HG03457 (cell line): ENCODE data around the gene CCR5AS.
"Not testable (repeated sequence)": the region's sequence is repeated elsewhere in the genome, so short reads cannot be mapped to it uniquely, and the experiment has no call there.

Experiments
- ATAC-seq: cut with Tn5 transposase; IDR thresholded peaks from one replicate; pipeline ENCODE4 v1.9.1; 2021; ENCODE audit warnings: moderate number of reproducible peaks; ENCODE audit not compliant: unreplicated experiment

Gene CCR5AS

DNA sequence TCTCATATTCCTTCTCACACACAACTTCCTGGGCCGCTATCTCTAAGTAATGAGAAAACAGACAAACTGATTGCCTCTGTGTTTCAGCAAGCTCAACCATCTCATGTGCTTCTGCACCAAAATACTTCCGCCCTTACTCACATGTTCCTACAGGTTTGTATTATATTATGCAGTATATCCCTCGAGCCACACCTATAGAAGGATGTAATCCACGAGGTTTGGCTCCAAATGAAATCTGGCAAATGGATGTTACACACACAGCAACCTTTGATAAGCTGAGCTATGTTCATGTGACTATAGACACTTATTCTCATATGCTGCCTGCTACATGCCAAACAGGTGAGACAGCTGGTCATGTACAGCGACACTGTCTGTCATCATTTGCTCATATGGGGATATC is 22.8 kb upstream of the CCR5AS start:
- ATAC-seq, result no peak

DNA sequence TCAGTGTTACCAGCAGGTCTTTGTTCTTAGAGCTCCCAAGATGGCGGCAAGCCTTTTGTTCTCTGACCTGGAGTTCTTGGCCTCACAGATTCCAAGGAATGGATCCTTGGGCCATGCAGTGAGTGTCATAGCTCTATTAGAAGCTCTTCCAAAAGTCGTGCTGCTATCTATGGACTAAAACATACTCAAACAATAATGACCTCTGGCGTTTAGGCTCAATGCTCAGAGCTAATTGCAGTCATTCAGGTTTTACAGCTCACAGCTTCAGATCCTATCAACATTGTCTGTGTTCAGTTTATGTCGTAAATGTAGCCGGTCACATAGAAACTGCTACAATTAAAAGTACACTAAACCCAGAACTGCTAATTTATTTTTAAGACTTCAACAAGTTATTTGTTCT is 22.4 kb upstream of the CCR5AS start:
- no peak for ATAC-seq

DNA sequence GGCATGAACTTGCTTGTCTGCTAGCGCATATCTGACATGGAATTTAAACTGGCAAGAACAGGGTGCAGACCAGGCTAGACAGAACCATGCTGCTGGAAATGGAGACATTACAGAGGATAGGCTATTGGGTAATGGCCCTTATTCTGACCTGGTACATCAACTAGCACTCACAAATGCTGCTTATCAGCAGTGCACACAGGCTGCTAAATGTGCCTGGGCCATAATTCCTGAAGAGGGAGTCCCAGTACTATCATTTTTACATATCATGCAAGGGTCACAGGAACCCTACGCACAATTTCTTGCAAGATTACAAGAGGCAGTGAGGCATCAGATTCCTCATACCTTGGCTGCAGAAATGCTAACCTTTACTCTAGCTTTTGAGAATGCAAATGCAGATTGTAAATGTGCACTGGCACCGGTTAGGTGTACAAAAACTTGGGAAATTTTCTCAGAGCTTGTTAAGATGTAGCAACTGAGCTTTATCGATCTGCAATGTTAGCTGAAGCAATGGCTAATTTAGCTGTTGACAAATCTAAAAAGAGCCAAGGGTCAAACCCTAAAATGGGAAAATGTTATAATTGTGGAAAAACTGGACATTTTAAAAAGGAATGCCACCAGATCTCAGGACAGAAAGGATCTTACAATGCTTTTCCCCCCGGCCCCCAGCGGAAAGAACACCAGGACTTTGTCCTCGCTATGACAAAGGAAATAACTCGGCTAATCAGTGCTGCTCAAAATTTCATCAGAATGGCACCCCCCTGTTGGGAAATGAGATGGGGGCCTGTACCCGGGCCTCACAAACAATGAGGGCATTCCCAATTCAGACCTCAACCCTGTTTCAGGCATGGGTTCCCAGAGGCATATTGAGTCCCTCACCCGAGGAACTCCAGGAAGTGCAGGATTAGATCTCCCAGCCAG is 21.3 kb upstream of the CCR5AS start:
- no peak for ATAC-seq

DNA sequence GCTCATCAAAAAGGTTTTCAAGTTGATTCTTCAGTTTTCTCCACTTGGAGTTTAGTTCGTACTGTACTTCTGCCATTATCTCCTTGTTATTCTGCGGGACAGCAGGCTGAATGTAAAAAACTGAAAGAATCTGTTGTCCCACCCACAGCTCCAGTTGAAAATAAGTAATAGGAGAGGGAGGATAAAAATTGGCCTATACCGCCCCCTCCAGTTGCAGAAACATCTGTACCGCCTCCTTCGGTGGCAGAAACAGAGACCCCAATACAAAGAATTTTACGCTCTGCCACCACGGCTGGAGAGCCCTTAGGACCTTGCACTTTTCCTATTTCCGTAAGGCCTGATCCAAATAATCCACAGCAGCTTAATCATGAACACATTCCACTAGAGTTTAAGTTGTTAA is 20.5 kb upstream of the CCR5AS start:
- not testable (repeated sequence) for ATAC-seq

DNA sequence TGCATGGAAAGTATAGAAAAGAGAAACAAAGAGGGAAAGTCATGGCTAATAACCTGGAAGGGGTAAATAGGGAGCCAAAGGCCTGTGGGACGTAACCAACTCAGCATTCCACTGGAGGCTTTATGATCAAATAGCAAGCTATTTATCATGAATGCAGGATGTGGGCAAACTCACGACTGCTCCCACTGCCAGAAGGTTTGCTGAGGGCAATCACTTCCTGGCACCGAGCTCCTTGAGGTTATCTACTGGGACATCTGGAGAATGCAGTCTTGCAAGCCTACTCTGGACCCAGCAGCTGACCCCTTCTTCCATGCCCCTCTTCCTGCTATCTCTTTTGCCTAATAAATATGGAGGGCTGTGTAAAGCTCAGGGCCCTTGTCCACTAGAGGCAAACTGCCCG is 19.6 kb upstream of the CCR5AS start:
- not testable (repeated sequence) for ATAC-seq

DNA sequence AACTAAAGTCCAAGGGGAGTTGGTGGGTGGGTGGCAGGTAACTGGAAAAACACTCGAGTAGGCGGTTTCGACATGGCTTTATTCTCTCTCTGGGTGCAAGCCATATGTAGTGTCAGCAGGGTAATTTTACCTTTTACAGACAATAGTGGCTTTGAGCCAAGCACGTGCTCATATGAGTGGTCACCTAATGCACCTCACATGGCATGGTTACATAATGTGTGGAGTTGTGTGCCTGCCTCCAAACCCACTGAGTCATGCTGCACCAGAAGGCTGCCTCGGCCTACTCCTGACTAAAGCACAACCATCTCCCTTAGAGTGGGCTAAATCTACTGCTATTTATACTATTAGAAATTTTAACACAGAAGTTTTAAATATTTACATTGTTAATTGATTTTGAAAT is 16.7 kb upstream of the CCR5AS start:
- no peak for ATAC-seq

DNA sequence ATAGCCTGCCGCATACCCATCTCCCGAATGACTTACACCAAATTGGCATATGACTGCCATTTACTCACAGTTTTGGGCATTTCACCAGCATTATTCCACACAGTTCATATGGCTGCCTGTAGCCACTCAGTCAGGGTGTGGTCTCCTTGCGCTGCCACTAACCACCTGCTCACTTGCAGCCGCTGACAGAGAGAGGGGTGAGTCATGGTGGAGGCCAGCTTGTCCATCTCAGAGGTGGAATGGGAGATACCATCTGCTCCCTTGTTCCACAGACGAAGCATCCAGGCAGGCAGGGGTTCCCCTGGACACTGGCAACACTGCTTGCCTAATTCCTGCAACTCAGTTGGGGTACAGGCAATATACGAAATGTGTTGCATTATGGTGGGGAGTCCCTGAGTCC is 15.8 kb upstream of the CCR5AS start:
- ATAC-seq, result no peak

DNA sequence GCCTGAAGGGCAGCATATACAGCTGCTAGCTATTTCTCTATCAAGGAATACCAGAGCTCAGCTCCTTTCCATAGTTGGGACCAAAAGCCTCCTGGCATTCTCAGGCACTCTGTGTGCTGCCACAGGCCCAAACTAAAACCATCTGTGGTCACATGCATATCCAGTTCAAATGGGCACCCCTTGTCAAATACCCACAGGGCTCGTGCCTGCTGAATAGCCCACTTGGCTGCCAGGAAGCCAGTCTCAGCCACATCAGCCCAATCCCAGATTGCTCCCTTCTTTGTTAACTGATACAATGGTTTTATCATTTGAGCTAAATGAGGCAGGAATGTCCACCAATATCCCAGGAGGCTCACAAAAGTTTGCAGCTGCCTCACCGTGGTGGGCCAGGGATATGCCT is 14.1 kb upstream of the CCR5AS start:
- ATAC-seq, result no peak

DNA sequence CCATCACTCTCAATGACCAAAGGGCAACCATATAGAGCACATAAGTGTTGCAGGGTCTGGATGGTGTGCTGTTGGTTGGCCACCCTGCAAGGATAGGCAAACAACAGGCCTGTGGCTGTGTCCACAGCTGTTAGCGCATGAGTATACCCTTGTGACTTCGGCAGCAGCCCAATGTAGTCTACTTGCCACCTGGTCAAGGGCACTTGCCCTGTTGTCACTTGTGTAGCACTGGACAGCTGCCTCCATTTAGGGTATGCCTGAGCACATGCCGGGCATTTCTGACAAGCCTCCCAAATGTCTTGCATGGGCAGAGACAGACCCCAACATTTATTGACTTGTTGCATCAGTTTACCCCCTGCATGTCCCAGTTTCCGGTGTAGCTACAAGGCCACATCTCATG is 12.9 kb upstream of the CCR5AS start:
- ATAC-seq, result no peak

DNA sequence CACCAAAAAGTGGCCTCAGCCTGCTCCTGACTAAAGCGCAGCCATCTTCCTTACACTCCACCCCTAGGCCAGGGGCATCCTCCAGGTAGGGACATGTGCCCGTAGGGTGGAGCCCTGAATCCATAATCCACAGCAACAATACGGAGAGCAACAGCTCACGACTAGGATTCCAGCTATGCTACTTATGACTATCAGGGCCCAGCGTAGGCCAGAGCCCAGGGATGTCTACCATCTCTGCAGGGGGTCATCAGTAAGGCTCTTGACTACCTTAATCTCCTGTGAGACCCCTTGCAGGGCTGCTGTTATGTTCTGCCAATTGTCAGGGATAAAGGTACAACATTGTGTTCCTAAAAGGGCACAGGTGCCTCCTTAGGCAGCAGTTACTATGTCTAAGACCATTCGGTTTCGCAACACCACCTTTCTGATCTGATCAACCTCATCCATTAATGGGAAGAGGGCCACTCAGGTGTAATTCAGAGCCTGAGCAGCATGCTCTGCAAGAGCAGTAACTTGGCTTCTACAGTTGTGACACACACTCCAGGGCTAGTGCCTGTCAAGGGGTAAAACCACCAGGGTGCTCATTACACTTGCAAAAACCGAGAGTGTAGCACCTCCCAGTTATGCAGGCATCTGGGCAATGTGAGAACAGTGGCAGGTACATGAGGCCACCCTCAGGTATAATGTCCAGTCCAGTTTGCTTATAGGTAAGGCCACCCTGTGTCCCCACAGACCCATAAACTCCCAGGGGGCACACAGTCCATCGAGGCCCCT is 11.2 kb upstream of the CCR5AS start:
- ATAC-seq, result no peak

DNA sequence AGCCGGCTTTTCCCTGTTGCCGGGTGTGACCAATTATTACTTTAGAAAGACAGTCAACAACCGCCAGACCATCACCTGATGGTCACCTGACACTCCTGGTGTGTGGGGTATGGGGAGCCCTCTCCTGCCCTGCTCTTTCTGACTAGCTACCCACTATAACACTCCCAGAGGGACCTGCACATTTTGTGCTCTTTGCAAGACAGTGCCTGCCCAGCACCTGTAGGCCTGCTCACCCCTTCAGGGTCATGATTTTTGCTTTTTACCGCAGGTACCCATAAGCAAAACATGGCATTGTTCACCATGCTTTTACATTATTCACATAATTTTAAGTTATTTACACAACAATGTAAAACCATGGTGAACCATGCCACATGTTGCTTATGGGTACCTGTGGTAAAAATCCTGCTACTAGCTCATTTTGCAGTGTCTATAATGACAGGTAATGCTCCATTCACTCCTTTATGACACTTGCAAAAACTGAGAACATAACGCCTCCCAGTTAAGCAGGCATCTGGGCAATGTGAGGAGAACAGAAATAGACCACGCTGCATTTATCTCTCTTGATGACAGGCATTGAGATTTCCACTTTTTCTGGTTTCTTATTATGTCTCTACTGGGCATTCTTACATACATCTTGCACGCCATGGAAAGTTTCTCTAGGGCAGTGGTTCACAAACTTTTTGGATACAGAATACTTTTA is 10.1 kb upstream of the CCR5AS start:
- ATAC-seq, result no peak

DNA sequence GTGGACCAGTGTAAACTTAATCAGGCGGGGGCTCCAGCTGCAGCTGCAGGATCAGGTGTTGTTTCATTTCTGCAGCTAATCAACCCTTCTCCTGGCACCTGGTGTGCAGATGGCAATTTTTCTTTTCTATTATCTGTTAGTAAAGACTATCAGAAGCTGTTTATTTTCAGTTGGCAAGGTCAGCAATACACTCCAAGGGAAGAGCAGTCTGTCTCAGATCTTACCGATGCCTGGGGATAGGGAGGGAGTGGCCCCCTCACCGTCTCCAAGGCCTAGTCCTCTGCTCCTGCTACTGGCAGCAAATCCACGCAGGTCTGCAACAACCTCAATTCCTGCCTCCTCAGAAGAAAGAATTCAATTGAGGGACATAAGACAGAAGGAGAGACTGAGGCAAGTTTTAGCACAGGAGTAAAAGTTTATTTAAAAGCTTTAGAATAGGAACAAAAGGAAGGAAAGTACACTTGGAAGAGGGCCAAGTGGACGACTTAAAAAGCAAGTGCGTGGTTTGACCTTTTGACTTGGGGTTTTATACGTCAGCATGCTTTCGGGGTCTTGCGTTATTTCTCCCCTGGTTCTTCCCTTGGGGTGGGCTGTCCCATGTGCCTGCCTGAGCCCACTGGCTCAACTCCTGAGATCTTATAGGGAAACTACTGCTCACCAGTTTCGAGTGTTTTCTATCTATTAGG is 9.4 kb upstream of the CCR5AS start:
- ATAC-seq, result no peak

DNA sequence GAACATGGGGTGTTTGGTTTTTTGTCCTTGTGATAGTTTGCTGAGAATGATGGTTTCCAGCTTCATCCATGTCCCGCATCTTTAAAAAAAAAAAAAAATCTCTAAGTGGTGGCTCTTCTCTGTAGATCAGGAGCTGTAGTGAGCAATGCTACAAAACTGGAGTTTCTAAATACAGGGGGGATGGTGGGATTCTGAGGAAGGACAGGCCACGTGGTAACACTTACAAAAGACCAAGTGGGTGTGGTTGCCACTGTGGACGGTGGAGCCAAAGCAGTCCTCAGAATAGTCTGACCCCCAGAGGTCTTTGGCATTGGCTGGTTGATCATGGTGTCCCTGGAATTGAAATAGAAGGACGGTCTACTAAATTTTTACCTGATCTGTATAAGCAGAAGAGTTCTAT is 7.9 kb upstream of the CCR5AS start:
- ATAC-seq, result no peak

DNA sequence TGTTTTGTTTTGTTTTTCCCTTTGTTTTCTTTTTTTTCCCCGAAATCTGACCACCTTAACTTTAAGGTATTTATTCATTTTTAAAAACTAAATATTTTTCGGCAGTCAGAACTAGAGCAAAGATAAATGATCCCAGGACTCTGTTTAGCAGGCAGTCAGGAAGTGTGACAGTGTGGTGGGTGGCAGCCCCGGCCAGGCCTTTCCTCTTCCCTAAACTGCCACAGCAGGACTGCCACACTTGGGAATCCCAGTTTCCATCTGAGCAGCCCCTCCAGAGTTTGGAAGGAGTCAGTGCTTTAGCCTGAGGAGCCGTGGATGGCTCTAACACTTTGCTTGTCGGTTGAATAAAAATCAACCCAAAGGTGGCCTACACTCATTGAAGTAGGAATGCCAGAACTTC is 7.1 kb upstream of the CCR5AS start:
- no peak for ATAC-seq

DNA sequence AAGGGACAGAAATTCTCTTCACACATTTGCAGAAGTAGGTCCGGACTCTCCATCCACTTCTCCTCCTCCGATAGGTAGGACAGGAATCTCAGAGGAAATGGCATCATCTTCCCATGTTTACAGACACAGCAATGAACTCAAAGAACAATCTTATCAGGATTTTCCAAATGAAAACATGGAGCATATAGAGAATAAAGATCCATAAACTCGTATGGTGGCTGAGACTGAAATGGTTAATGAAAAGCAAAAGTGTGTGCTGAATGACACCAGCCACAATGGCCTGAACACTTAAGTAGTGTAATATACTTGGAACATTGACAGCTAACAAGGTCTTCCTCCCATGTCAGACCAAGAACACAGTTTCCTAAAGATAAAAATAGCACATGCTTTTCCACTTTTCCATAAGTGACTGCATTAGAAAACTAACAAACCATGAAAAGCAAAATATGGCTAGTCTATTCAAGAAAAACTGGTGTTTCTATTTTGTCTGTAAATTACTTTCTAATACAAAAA is 6.0 kb upstream of the CCR5AS start:
- no peak for ATAC-seq

DNA sequence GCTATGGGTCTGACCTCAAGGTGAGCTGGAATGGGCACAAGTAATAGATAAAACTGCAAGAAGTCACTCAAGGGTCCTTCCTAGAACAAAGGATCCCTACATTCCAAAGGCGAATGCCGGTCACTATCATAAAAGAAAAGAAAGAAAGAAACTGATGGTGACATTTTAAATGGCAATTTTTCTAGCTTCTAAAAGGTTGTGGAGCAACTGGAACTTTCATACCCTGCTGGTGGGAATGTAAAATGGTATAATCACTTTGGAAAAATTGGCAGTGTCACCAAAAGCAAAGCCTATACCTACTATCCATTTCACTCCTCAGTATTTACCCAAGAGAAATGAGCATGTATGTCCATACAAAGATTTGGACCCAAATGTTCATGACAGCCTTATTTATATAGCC is 4.4 kb upstream of the CCR5AS start:
- ATAC-seq, result no peak

DNA sequence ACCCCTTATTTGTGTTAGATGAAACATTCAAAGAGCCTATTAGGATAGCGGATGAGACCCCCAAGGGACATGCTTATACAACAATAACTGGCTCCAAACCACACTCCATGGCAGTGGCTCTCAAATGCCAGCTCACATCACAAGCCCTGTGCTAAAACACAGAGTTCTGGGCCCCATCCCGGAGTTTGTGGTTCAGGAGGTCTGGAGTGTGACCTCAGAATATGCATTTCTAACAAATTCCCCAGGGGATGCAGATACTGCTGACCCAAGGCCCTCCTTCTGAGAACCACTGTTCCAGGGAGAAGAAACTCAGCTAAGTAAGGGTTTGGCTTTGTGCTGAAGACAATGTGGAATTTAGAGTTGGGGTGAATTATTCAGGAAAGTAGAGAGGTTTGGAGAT is 3.8 kb upstream of the CCR5AS start:
- ATAC-seq, result no peak

DNA sequence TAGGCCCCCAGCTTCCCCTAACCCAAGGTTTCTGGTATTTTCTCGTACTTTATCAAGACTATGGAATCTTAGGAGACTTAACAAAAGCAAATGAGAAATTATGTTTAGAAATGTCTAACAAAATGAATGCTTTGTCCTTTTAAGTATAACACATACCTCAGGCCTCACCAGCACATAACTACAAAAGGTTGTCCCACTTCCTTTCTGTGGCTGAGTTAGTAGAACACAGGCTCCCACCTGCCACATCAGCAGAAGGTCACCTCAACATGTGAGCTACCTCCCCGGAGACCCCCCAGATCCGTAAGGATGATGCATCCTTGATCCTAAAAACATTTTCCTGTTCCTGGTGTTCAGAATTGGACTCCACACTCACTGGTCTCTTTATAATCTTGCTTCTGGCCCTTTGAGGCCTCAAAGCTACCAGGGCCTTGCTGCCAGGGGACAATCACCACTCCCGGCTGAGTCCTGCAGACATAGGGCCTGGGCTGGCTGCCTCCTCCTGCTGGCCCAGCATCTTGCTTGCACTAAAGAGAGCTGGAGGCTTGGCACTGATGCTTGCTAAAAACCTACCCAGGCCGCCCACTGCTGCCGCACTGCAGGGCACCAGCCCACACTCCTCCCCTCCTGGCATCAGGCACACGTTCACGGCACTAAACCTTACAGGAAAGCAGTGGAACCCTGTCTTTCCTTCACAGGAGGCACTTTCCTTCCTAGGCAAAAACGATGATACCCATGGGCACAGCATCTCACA is 3.0 kb upstream of the CCR5AS start:
- ATAC-seq, result no peak

DNA sequence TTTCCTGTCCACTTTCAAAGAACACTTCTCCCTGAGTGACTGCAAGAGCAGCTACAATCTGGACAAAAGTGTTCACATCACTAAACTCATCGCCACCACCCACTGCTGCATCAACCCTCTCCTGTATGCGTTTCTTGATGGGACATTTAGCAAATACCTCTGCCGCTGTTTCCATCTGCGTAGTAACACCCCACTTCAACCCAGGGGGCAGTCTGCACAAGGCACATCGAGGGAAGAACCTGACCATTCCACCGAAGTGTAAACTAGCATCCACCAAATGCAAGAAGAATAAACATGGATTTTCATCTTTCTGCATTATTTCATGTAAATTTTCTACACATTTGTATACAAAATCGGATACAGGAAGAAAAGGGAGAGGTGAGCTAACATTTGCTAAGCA is 2.0 kb upstream of the CCR5AS start:
- no peak for ATAC-seq

DNA sequence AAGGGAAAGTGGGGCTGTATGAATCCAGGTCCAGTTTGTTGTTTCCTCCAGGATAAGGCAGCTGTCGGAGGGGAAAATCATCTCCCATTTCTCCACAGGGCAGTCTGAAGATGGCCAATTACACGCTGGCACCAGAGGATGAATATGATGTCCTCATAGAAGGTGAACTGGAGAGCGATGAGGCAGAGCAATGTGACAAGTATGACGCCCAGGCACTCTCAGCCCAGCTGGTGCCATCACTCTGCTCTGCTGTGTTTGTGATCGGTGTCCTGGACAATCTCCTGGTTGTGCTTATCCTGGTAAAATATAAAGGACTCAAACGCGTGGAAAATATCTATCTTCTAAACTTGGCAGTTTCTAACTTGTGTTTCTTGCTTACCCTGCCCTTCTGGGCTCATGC is 1.1 kb upstream of the CCR5AS start:
- ATAC-seq, result no peak
